ENCODE data around the gene RELN.

The RELN gene

GRCh38 chr7:103929901-103930311 lies 59.6 kb downstream of the RELN start:
- no peaks in the 10 kb centered on the region for H3K4me1 ChIP-seq (ENCODE audit: control insufficient read depth, insufficient read depth, low read length)
- H3K27me3 ChIP-seq (ENCODE audit: control insufficient read depth, insufficient read depth, low read length, poor library complexity, severe bottlenecking), result no peaks in the 10 kb centered on the region
- no peaks in the 10 kb centered on the region for H3K9me3 ChIP-seq (ENCODE audit: control insufficient read depth, low read length)
- H3K4me3 ChIP-seq (ENCODE audit: insufficient read depth, low read depth, low read length), result no peak overlapping the region
- 86 to 91% methylated on average over 1 of the region's 1 CpG for WGBS, 2 experiments
- no peak overlapping the region for H3K27ac ChIP-seq (ENCODE audit: insufficient read depth, low read depth, low read length, poor library complexity, severe bottlenecking)
- no peaks in the 10 kb centered on the region for H3K36me3 ChIP-seq (ENCODE audit: control insufficient read depth, insufficient read depth, low read length)

- Histone ChIP-seq H3K4me3 (ENCODE audit: insufficient read depth, low read depth, low read length) (no peak overlapping the region), H3K36me3 (ENCODE audit: control insufficient read depth, insufficient read depth, low read length) (no peaks in the 10 kb centered on the region), H3K4me1 (ENCODE audit: control insufficient read depth, insufficient read depth, low read length) (no peaks in the 10 kb centered on the region), H3K9me3 (ENCODE audit: control insufficient read depth, low read length) (no peaks in the 10 kb centered on the region), H3K27ac (ENCODE audit: insufficient read depth, low read depth, low read length, poor library complexity, severe bottlenecking) (no peak overlapping the region), H3K27me3 (ENCODE audit: control insufficient read depth, insufficient read depth, low read length, poor library complexity, severe bottlenecking) (no peaks in the 10 kb centered on the region)
- 93 to 94% methylated on average over 1 of the region's 1 CpG for WGBS, 2 experiments
Observed at GRCh38 chr7:103928581-103928980, 60.9 kb downstream of the RELN start.

- Histone ChIP-seq H3K27ac (ENCODE audit: insufficient read depth, low read depth, low read length, poor library complexity, severe bottlenecking) (no peak overlapping the region), H3K27me3 (ENCODE audit: control insufficient read depth, insufficient read depth, low read length, poor library complexity, severe bottlenecking) (no peaks in the 10 kb centered on the region), H3K9me3 (ENCODE audit: control insufficient read depth, low read length) (no peaks in the 10 kb centered on the region), H3K36me3 (ENCODE audit: control insufficient read depth, insufficient read depth, low read length) (no peaks in the 10 kb centered on the region), H3K4me3 (ENCODE audit: insufficient read depth, low read depth, low read length) (no peak overlapping the region), H3K4me1 (ENCODE audit: control insufficient read depth, insufficient read depth, low read length) (no peaks in the 10 kb centered on the region)
- WGBS, 2 experiments, result 89 to 95% methylated on average over 4 of the region's 4 CpGs
Observed at GRCh38 chr7:103924184-103924583, 65.3 kb downstream of the RELN start.

GRCh38 chr7:103922407-103922806 lies 67.1 kb downstream of the RELN start:
- no peaks in the 10 kb centered on the region for H3K27me3 ChIP-seq (ENCODE audit: control insufficient read depth, insufficient read depth, low read length, poor library complexity, severe bottlenecking)
- no peak overlapping the region for H3K4me3 ChIP-seq (ENCODE audit: insufficient read depth, low read depth, low read length)
- no peaks in the 10 kb centered on the region for H3K4me1 ChIP-seq (ENCODE audit: control insufficient read depth, insufficient read depth, low read length)
- no peaks in the 10 kb centered on the region for H3K36me3 ChIP-seq (ENCODE audit: control insufficient read depth, insufficient read depth, low read length)
- H3K9me3 ChIP-seq (ENCODE audit: control insufficient read depth, low read length), result no peaks in the 10 kb centered on the region
- H3K27ac ChIP-seq (ENCODE audit: insufficient read depth, low read depth, low read length, poor library complexity, severe bottlenecking), result no peak overlapping the region
- WGBS, 2 experiments, result 100% methylated on average over 1 of the region's 2 CpGs

GRCh38 chr7:103921692-103922091 lies 67.8 kb downstream of the RELN start:
- Histone ChIP-seq H3K27ac (ENCODE audit: insufficient read depth, low read depth, low read length, poor library complexity, severe bottlenecking) (no peak overlapping the region), H3K4me1 (ENCODE audit: control insufficient read depth, insufficient read depth, low read length) (no peaks in the 10 kb centered on the region), H3K27me3 (ENCODE audit: control insufficient read depth, insufficient read depth, low read length, poor library complexity, severe bottlenecking) (no peaks in the 10 kb centered on the region), H3K36me3 (ENCODE audit: control insufficient read depth, insufficient read depth, low read length) (no peaks in the 10 kb centered on the region), H3K4me3 (ENCODE audit: insufficient read depth, low read depth, low read length) (no peak overlapping the region), H3K9me3 (ENCODE audit: control insufficient read depth, low read length) (no peaks in the 10 kb centered on the region)
- WGBS, 2 experiments, result 43 to 53% methylated on average over 1 of the region's 1 CpG

- no peak overlapping the region for H3K27ac ChIP-seq (ENCODE audit: insufficient read depth, low read depth, low read length, poor library complexity, severe bottlenecking)
- H3K36me3 ChIP-seq (ENCODE audit: control insufficient read depth, insufficient read depth, low read length), result no peaks in the 10 kb centered on the region
- WGBS, 2 experiments, result 61 to 76% methylated on average over 6 to 7 of the region's 8 CpGs
- H3K4me3 ChIP-seq (ENCODE audit: insufficient read depth, low read depth, low read length), result no peak overlapping the region
- H3K9me3 ChIP-seq (ENCODE audit: control insufficient read depth, low read length), result no peaks in the 10 kb centered on the region
- no peaks in the 10 kb centered on the region for H3K4me1 ChIP-seq (ENCODE audit: control insufficient read depth, insufficient read depth, low read length)
- H3K27me3 ChIP-seq (ENCODE audit: control insufficient read depth, insufficient read depth, low read length, poor library complexity, severe bottlenecking), result no peaks in the 10 kb centered on the region
Observed at GRCh38 chr7:103919272-103919868, 70.1 kb downstream of the RELN start.

GRCh38 chr7:103918631-103919271 lies 70.7 kb downstream of the RELN start:
- H3K4me3 ChIP-seq (ENCODE audit: insufficient read depth, low read depth, low read length), result no peak overlapping the region
- 91 to 94% methylated on average over 5 of the region's 5 CpGs for WGBS, 2 experiments
- H3K36me3 ChIP-seq (ENCODE audit: control insufficient read depth, insufficient read depth, low read length), result no peaks in the 10 kb centered on the region
- H3K9me3 ChIP-seq (ENCODE audit: control insufficient read depth, low read length), result no peaks in the 10 kb centered on the region
- H3K4me1 ChIP-seq (ENCODE audit: control insufficient read depth, insufficient read depth, low read length), result no peaks in the 10 kb centered on the region
- H3K27me3 ChIP-seq (ENCODE audit: control insufficient read depth, insufficient read depth, low read length, poor library complexity, severe bottlenecking), result no peaks in the 10 kb centered on the region
- no peak overlapping the region for H3K27ac ChIP-seq (ENCODE audit: insufficient read depth, low read depth, low read length, poor library complexity, severe bottlenecking)

GRCh38 chr7:103915680-103916357 lies 73.6 kb downstream of the RELN start:
- no peaks in the 10 kb centered on the region for H3K9me3 ChIP-seq (ENCODE audit: control insufficient read depth, low read length)
- H3K36me3 ChIP-seq (ENCODE audit: control insufficient read depth, insufficient read depth, low read length), result no peaks in the 10 kb centered on the region
- H3K27me3 ChIP-seq (ENCODE audit: control insufficient read depth, insufficient read depth, low read length, poor library complexity, severe bottlenecking), result no peaks in the 10 kb centered on the region
- H3K27ac ChIP-seq (ENCODE audit: insufficient read depth, low read depth, low read length, poor library complexity, severe bottlenecking), result no peak overlapping the region
- H3K4me1 ChIP-seq (ENCODE audit: control insufficient read depth, insufficient read depth, low read length), result no peaks in the 10 kb centered on the region
- WGBS, 2 experiments, result 96 to 98% methylated on average over 1 of the region's 1 CpG
- no peak overlapping the region for H3K4me3 ChIP-seq (ENCODE audit: insufficient read depth, low read depth, low read length)

GRCh38 chr7:103914147-103914899 lies 75.1 kb downstream of the RELN start:
- Histone ChIP-seq H3K27ac (ENCODE audit: insufficient read depth, low read depth, low read length, poor library complexity, severe bottlenecking) (no peak overlapping the region), H3K4me3 (ENCODE audit: insufficient read depth, low read depth, low read length) (no peak overlapping the region), H3K9me3 (ENCODE audit: control insufficient read depth, low read length) (no peaks in the 10 kb centered on the region), H3K36me3 (ENCODE audit: control insufficient read depth, insufficient read depth, low read length) (no peaks in the 10 kb centered on the region), H3K27me3 (ENCODE audit: control insufficient read depth, insufficient read depth, low read length, poor library complexity, severe bottlenecking) (no peaks in the 10 kb centered on the region), H3K4me1 (ENCODE audit: control insufficient read depth, insufficient read depth, low read length) (no peaks in the 10 kb centered on the region)
- 86 to 93% methylated on average over 5 to 6 of the region's 6 CpGs for WGBS, 2 experiments
